Measurements from ENCODE around the gene PIGX. TPM values are rescaled to one million over a fixed set of nuclear protein-coding genes. Genes with fewer than 3 reads are reported as not detected.
A peak's percentile ranks its signal among the peaks of the same experiment; 100 is the strongest.

The PIGX gene
- total RNA-seq, 1 donor from 2014 or later: 24.8 TPM

DNA sequence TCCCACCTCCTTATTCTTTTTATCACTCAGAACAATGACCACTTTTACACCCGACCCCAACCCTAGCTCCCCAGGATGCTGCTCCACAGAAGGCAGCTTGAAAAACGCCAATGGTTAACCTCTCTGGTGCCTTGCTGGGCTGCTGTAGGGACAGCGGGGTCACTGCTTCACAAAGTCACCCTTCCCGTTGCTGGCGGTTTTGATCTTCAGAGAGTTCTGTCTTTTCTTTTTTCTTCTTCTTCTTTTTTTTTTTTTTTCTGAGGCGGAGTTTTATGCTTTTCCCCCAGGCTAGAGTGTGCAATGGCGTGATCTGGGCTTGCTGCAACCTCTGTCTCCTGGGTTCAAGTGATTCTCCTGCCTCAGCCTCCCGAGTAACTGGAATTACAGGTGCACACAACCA, 20.8 kb upstream of the PIGX start:
- no peak overlapping the region for H3K4me3 ChIP-seq (ENCODE audit: low read depth, low read length)
- TF ChIP-seq, protein P1, sequence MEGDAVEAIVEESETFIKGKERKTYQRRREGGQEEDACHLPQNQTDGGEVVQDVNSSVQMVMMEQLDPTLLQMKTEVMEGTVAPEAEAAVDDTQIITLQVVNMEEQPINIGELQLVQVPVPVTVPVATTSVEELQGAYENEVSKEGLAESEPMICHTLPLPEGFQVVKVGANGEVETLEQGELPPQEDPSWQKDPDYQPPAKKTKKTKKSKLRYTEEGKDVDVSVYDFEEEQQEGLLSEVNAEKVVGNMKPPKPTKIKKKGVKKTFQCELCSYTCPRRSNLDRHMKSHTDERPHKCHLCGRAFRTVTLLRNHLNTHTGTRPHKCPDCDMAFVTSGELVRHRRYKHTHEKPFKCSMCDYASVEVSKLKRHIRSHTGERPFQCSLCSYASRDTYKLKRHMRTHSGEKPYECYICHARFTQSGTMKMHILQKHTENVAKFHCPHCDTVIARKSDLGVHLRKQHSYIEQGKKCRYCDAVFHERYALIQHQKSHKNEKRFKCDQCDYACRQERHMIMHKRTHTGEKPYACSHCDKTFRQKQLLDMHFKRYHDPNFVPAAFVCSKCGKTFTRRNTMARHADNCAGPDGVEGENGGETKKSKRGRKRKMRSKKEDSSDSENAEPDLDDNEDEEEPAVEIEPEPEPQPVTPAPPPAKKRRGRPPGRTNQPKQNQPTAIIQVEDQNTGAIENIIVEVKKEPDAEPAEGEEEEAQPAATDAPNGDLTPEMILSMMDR (conservative IDR thresholded peaks at IDR 0.05; ENCODE audit: low read depth, low read length): no peak
- no peak for DNase-seq (ENCODE audit: low read depth)

- no peak overlapping the region for H3K4me3 ChIP-seq (ENCODE audit: low read depth, low read length)
- TF ChIP-seq, protein P1 (conservative IDR thresholded peaks at IDR 0.05; ENCODE audit: low read depth, low read length): peak; percentile 17
- DNase-seq (ENCODE audit: low read depth): no peak
These were observed 18.0 kb upstream of the PIGX start for GRCh38 chr3:196694202-196694638.

GRCh38 chr3:196694941-196695848, 17.0 kb upstream of the PIGX start:
- DNase-seq (ENCODE audit: low read depth): no peak
- no peak overlapping the region for H3K4me3 ChIP-seq (ENCODE audit: low read depth, low read length)
- TF ChIP-seq, protein P1 (conservative IDR thresholded peaks at IDR 0.05; ENCODE audit: low read depth, low read length): no peak

DNA sequence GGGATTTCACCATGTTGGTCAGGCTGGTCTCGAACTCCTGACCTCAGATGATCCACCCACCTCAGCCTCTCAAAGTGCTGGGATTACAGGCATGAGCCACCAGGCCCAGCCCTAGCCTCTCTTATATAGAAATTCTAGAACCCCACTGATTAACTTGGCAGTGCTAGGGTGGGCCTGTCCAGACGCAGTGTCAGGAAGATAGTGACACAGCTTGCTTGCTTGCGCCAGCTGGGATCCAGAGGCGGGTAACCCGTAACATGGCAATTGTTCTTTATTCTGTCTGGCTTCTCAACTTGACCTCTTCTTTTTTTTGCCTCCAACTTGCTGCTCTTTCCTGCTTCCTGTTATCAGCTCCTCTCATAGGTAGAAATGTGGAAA, 16.3 kb upstream of the PIGX start:
- TF ChIP-seq, protein P1 (conservative IDR thresholded peaks at IDR 0.05; ENCODE audit: low read depth, low read length): no peak
- no peak overlapping the region for H3K4me3 ChIP-seq (ENCODE audit: low read depth, low read length)
- no peak for DNase-seq (ENCODE audit: low read depth)

GRCh38 chr3:196697270-196697669, 14.9 kb upstream of the PIGX start:
- no peak overlapping the region for H3K4me3 ChIP-seq (ENCODE audit: low read depth, low read length)
- TF ChIP-seq, protein P1 (conservative IDR thresholded peaks at IDR 0.05; ENCODE audit: low read depth, low read length): no peak
- DNase-seq (ENCODE audit: low read depth): no peak

DNA sequence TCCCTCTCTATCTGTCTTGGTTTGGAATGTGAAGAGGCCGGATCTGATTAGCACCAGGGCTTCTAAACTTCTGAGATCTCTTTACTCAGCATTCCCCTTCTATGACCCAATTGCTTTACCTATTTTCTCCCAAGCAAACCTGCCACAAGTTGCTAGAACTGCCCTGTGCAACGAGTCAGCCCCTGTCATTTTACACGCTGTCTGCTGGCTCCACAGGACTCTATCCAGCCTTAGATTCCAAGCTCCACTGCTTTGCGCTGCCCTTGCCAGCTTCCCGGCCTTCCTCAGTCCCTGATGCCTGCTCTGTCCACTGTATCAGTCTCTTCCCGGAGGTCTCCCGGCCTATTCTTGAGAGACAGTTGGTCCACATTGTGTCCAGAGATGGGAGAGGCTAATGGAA, 12.4 kb upstream of the PIGX start:
- TF ChIP-seq, protein P1 (conservative IDR thresholded peaks at IDR 0.05; ENCODE audit: low read depth, low read length): no peak
- DNase-seq (ENCODE audit: low read depth): no peak
- H3K4me3 ChIP-seq (ENCODE audit: low read depth, low read length): no peak overlapping the region

DNA sequence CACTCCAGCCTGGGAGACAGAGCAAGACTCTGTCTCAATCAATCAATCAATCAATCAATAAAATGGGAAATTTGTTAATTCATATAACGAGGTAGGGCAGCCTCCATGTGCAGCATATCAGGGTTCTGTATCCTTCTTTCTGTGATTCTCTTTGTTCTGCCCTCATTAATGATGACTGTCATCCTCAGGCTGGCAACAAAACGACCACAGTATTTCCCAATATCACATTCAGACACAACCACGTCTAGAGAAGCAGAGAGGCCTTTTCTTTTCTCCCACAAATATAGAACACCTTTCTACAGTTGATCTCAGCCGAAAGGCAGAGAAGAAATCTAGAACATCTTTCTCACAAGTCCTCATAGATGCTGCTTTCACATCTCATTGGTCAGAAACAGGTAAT, 11.4 kb upstream of the PIGX start:
- no peak overlapping the region for H3K4me3 ChIP-seq (ENCODE audit: low read depth, low read length)
- DNase-seq (ENCODE audit: low read depth): no peak
- TF ChIP-seq, protein P1 (conservative IDR thresholded peaks at IDR 0.05; ENCODE audit: low read depth, low read length): no peak
